ENCODE measurements around the gene CCDC57.
A peak's percentile ranks its signal among the peaks of the same experiment; 100 is the strongest.

CCDC57 gene

DNA sequence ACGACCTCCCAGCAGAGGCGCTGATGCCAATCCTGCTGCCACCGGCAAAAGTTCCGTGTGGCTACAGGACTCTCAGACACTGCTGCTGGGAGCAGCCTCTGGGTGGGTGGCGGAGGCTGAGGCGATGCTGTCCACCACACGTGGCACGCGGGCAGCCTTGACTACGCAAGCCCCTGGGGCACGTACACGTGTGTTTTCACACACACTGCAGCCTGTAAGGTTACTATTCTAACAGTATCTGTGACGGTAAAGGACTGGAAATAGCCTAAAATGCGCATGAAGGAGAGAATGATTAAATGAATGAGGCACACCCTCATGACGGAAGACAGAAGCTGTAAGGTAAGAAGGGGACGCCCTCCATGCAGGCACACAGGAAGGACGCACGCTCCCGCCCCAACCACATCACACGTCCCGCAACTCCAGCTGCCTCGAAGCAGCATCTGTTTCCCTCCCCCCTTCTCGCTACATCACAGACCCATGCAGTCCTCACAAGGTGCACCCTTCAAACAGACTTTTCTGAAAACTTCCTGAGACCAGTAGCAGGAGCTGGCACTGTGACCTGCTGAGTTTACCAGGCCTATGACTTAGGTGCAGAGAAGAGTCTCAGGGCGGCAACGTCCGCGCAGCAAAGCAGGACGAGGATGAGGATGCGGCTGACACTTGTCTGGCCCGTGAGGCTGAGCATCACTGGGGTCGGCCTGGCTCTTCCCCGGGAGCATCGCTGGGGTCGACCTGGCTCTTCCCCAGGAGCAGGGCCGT is 85.9 kb downstream of the CCDC57 start:
- Histone ChIP-seq H3K4me3 (ENCODE audit: low read length) (no peak overlapping the region), H3K9me2 (replicated peaks; ENCODE audit: insufficient read depth, low read length) (no peaks in the 10 kb centered on the region), H3K27me3 (replicated peaks; ENCODE audit: insufficient read depth, low read length) (no peaks in the 10 kb centered on the region), H3K9me3 (replicated peaks; ENCODE audit: insufficient read depth, low read length) (no peaks in the 10 kb centered on the region), H2AFZ (ENCODE audit: low read length) (no peak overlapping the region), H3K4me1 (ENCODE audit: low read length) (peaks cover 11% of the 10 kb centered on the region), H4K20me1 (ENCODE audit: insufficient read depth, low read length) (no peaks in the 10 kb centered on the region), H3K79me2 (ENCODE audit: low read length) (no peaks in the 10 kb centered on the region), H3K4me2 (ENCODE audit: low read depth, low read length) (no peak overlapping the region), H3K27ac (ENCODE audit: low read length) (no peak overlapping the region), H3K36me3 (replicated peaks; ENCODE audit: insufficient read depth, low read length) (no peaks in the 10 kb centered on the region), H3F3A (ENCODE audit: insufficient read depth, low read length) (peaks cover 9% of the 10 kb centered on the region), H3K9ac (ENCODE audit: low read length) (no peak overlapping the region)
- no peak for TF ChIP-seq EZH2 (optimal IDR thresholded peaks at IDR 0.05; ENCODE audit: low read depth, low read length)
- TF ChIP-seq, protein P1, sequence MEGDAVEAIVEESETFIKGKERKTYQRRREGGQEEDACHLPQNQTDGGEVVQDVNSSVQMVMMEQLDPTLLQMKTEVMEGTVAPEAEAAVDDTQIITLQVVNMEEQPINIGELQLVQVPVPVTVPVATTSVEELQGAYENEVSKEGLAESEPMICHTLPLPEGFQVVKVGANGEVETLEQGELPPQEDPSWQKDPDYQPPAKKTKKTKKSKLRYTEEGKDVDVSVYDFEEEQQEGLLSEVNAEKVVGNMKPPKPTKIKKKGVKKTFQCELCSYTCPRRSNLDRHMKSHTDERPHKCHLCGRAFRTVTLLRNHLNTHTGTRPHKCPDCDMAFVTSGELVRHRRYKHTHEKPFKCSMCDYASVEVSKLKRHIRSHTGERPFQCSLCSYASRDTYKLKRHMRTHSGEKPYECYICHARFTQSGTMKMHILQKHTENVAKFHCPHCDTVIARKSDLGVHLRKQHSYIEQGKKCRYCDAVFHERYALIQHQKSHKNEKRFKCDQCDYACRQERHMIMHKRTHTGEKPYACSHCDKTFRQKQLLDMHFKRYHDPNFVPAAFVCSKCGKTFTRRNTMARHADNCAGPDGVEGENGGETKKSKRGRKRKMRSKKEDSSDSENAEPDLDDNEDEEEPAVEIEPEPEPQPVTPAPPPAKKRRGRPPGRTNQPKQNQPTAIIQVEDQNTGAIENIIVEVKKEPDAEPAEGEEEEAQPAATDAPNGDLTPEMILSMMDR (IDR thresholded peaks at IDR 0.05; ENCODE audit: low read length) = no peak
- TF ChIP-seq EZH2phosphoT487 (IDR thresholded peaks at IDR 0.05; ENCODE audit: low read length) = no peak
- DNase-seq = no peak

GRCh38 chr17:82124101-82124500 is 88.5 kb downstream of the CCDC57 start:
- no peak overlapping the region for H3K4me3 ChIP-seq (ENCODE audit: low read length)
- no peaks in the 10 kb centered on the region for H4K20me1 ChIP-seq (ENCODE audit: insufficient read depth, low read length)
- H3K27ac ChIP-seq (ENCODE audit: low read length) = no peak overlapping the region
- no peak overlapping the region for H3K9ac ChIP-seq (ENCODE audit: low read length)
- H3K4me1 ChIP-seq (ENCODE audit: low read length) = peaks cover 18% of the 10 kb centered on the region
- no peaks in the 10 kb centered on the region for H3K27me3 ChIP-seq (replicated peaks; ENCODE audit: insufficient read depth, low read length)
- no peak overlapping the region for H3K4me2 ChIP-seq (ENCODE audit: low read depth, low read length)
- H3F3A ChIP-seq (ENCODE audit: insufficient read depth, low read length) = peaks cover 10% of the 10 kb centered on the region
- no peaks in the 10 kb centered on the region for H3K79me2 ChIP-seq (ENCODE audit: low read length)
- H3K9me2 ChIP-seq (replicated peaks; ENCODE audit: insufficient read depth, low read length) = no peaks in the 10 kb centered on the region
- no peak for DNase-seq
- H3K9me3 ChIP-seq (replicated peaks; ENCODE audit: insufficient read depth, low read length) = no peaks in the 10 kb centered on the region
- no peak overlapping the region for H2AFZ ChIP-seq (ENCODE audit: low read length)
- TF ChIP-seq EZH2 (optimal IDR thresholded peaks at IDR 0.05; ENCODE audit: low read depth, low read length) (no peak), EZH2phosphoT487 (IDR thresholded peaks at IDR 0.05; ENCODE audit: low read length) (no peak)
- TF ChIP-seq, protein P1 (IDR thresholded peaks at IDR 0.05; ENCODE audit: low read length) = no peak
- no peaks in the 10 kb centered on the region for H3K36me3 ChIP-seq (replicated peaks; ENCODE audit: insufficient read depth, low read length)

DNA sequence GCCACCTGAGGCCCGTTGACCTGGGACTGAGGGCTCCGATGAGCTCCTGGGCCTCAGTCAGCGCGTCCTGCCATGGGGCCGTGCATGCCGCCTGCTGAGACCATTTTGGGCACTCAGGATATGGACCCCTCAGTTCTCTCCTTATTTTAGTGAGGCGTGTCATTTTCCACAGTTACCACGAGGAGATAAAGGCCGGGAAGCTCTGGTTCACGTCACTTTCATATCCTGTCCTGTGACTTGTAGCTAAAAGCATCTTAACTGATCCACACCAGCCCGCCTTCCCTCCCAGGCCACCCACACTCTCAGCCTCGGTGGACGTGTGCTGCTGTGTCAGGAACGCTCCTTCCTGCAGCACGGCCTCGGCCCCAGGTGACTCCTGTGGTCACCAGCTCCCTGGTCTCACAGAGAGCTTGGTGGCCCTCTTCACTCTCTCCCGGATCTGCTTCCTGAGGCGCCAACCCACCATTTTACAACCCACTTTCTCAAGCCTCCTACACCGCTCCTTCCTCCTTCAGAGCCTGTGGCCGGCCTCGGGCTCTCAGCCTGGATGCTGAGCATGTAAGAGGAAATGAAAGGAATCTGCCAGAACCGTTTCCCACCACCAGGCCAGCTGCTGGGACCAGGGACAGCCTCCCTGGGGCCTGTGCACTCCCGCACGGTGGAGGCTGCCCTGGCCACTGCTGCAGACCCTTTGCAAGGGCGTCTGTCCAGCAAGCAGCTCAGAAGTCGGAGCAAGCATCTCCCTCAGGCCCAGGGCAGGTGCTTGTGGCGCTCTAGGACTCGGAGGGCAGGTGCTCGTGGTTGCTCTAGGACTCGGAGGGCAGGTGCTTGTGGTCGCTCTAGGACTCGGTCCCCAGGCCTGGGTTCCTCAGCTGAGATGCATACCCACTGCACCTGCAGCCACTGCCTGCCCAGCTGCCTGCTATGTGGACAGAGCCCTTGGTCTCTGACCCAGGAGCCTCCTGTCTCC is 90.7 kb downstream of the CCDC57 start:
- TF ChIP-seq EZH2 (optimal IDR thresholded peaks at IDR 0.05; ENCODE audit: low read depth, low read length) (no peak), EZH2phosphoT487 (IDR thresholded peaks at IDR 0.05; ENCODE audit: low read length) (no peak)
- TF ChIP-seq, protein P1 (IDR thresholded peaks at IDR 0.05; ENCODE audit: low read length) = no peak
- H4K20me1 ChIP-seq (ENCODE audit: insufficient read depth, low read length) = no peaks in the 10 kb centered on the region
- peak overlapping the region; percentile 32 for H3K4me2 ChIP-seq (ENCODE audit: low read depth, low read length)
- no peaks in the 10 kb centered on the region for H3K79me2 ChIP-seq (ENCODE audit: low read length)
- H3K36me3 ChIP-seq (replicated peaks; ENCODE audit: insufficient read depth, low read length) = no peaks in the 10 kb centered on the region
- H3K27ac ChIP-seq (ENCODE audit: low read length) = peak overlapping the region; percentile 64; the same call in 1 of the 2 replicates
- no peaks in the 10 kb centered on the region for H3K9me2 ChIP-seq (replicated peaks; ENCODE audit: insufficient read depth, low read length)
- 0 out of 2 replicates have a peak overlapping the region, but pooled peaks have one; percentile 13 for H2AFZ ChIP-seq (ENCODE audit: low read length)
- H3K4me3 ChIP-seq (ENCODE audit: low read length) = no peak overlapping the region
- H3K4me1 ChIP-seq (ENCODE audit: low read length) = peaks cover 18% of the 10 kb centered on the region
- H3K9me3 ChIP-seq (replicated peaks; ENCODE audit: insufficient read depth, low read length) = no peaks in the 10 kb centered on the region
- peaks cover 10% of the 10 kb centered on the region for H3F3A ChIP-seq (ENCODE audit: insufficient read depth, low read length)
- H3K9ac ChIP-seq (ENCODE audit: low read length) = peak overlapping the region; percentile 7; the same call in 1 of the 2 replicates
- no peaks in the 10 kb centered on the region for H3K27me3 ChIP-seq (replicated peaks; ENCODE audit: insufficient read depth, low read length)
- peak; percentile 96 for DNase-seq

All from MM.1S (cell line).